ENCODE measurements around the gene TENM3.
"Not testable (repeated sequence)": the region's sequence is repeated elsewhere in the genome, so short reads cannot be mapped to it uniquely, and the experiment has no call there.

Gene TENM3

GRCh38 chr4:182805321-182805720, 562.1 kb downstream of the TENM3 start:
- no peak for DNase-seq

GRCh38 chr4:182805750-182806149, 562.5 kb downstream of the TENM3 start:
- no peak for DNase-seq

GRCh38 chr4:182806259-182807252, 563.4 kb downstream of the TENM3 start:
- peak; percentile 31 for DNase-seq

GRCh38 chr4:182807346-182807745, 564.1 kb downstream of the TENM3 start:
- DNase-seq = no peak

- no peak for DNase-seq
Measured at GRCh38 chr4:182807767-182808548, 564.8 kb downstream of the TENM3 start.

GRCh38 chr4:182808673-182809416, 565.6 kb downstream of the TENM3 start:
- no peak for DNase-seq

- no peak for DNase-seq
Measured at GRCh38 chr4:182809417-182810102, 566.4 kb downstream of the TENM3 start.

- DNase-seq = no peak
Measured at GRCh38 chr4:182810103-182810615, 567.0 kb downstream of the TENM3 start.

GRCh38 chr4:182812916-182813315, 569.7 kb downstream of the TENM3 start:
- no peak for DNase-seq

- DNase-seq = not testable (repeated sequence)
Measured at GRCh38 chr4:182814065-182814464, 570.9 kb downstream of the TENM3 start.

- DNase-seq = no peak
Measured at GRCh38 chr4:182818926-182819730, 575.9 kb downstream of the TENM3 start.

GRCh38 chr4:182819751-182820150, 576.5 kb downstream of the TENM3 start:
- no peak for DNase-seq

GRCh38 chr4:182822554-182822953, 579.4 kb downstream of the TENM3 start:
- DNase-seq = no peak

- no peak for DNase-seq
Measured at GRCh38 chr4:182823576-182823975, 580.4 kb downstream of the TENM3 start.

GRCh38 chr4:182825003-182825402, 581.8 kb downstream of the TENM3 start:
- no peak for DNase-seq

GRCh38 chr4:182825786-182826185, 582.6 kb downstream of the TENM3 start:
- no peak for DNase-seq

GRCh38 chr4:182826391-182826790, 583.2 kb downstream of the TENM3 start:
- no peak for DNase-seq

GRCh38 chr4:182827166-182827565, 584.0 kb downstream of the TENM3 start:
- DNase-seq = no peak

- DNase-seq = no peak
Measured at GRCh38 chr4:182827954-182828353, 584.8 kb downstream of the TENM3 start.

- no peak for DNase-seq
Measured at GRCh38 chr4:182828360-182829025, 585.3 kb downstream of the TENM3 start.

GRCh38 chr4:182829196-182829595, 586.0 kb downstream of the TENM3 start:
- DNase-seq = no peak

Measured in SHP77 treated with DMSO at 0.1 percent for 48 hours (cell line).